OCI-M1 (cell line): ENCODE results near the gene ZNF367.
"Not testable (repeated sequence)": the region's sequence is repeated elsewhere in the genome, so short reads cannot be mapped to it uniquely, and the experiment has no call there.

Experiments
- DNase-seq: peaks from one replicate; lab custom pipeline; 2025; lab: John Stamatoyannopoulos, UW

ZNF367 gene

GRCh38 chr9:96362119-96362518 is 56.1 kb downstream of the ZNF367 start:
- not testable (repeated sequence) for DNase-seq

GRCh38 chr9:96361668-96362067 is 56.5 kb downstream of the ZNF367 start:
- DNase-seq: no peak

- no peak for DNase-seq
Observed at GRCh38 chr9:96360976-96361375, 57.2 kb downstream of the ZNF367 start.

- DNase-seq: not testable (repeated sequence)
Observed at GRCh38 chr9:96360523-96360922, 57.6 kb downstream of the ZNF367 start.

- no peak for DNase-seq
Observed at GRCh38 chr9:96350866-96351265, 67.3 kb downstream of the ZNF367 start.

GRCh38 chr9:96348261-96348660 is 69.9 kb downstream of the ZNF367 start:
- DNase-seq: no peak

GRCh38 chr9:96345551-96345950 is 72.6 kb downstream of the ZNF367 start:
- no peak for DNase-seq

GRCh38 chr9:96344458-96345180 is 73.6 kb downstream of the ZNF367 start:
- DNase-seq: peak; percentile 71

GRCh38 chr9:96343515-96344360 is 74.4 kb downstream of the ZNF367 start:
- no peak for DNase-seq

- no peak for DNase-seq
Observed at GRCh38 chr9:96342571-96343245, 75.5 kb downstream of the ZNF367 start.

- no peak for DNase-seq
Observed at GRCh38 chr9:96340707-96341106, 77.5 kb downstream of the ZNF367 start.

GRCh38 chr9:96338299-96338698 is 79.9 kb downstream of the ZNF367 start:
- DNase-seq: no peak
